Gastrocnemius medialis (tissue), 4 donors: ENCODE results near the gene HTR1E. TPM values are rescaled to one million over a fixed set of nuclear protein-coding genes. Genes with fewer than 3 reads are reported as not detected.

Source experiments
- ATAC-seq, 2 donors: fragments of 150-250 bp; one replicate each; pipeline ENCODE4 v1.9.1; 2016
- DNase-seq, 2 donors: peaks; one replicate each; pipeline ENCODE4 v3.0.0-alpha.2; 2019
- H3K27ac ChIP-seq, 4 donors: fragments of 200-600 bp; sonication (generic); 1 replicate in 1 of 4; 2 replicates in 3 of 4; pipeline ENCODE4 v1.5.1; 2016 to 2018; ENCODE audit warnings: mild to moderate bottlenecking in 2 of 4, moderate library complexity in 1 of 4
- H3K27me3 ChIP-seq, 3 donors: fragments of 200-600 bp; sonication (generic) in 2 of 3; 1 replicate in 1 of 3; 2 replicates in 2 of 3; pipeline versions ENCODE4 v1.5.1 to v1.6.0; 2016 to 2019; ENCODE audit warnings: mild to moderate bottlenecking in 1 of 3, moderate library complexity in 1 of 3
- H3K36me3 ChIP-seq, 2 donors: fragments of 200-600 bp; sonication (generic) in 1 of 2; one replicate each; pipeline ENCODE4 v1.5.1; 2017 to 2018
- H3K4me1 ChIP-seq, 2 donors: fragments of 200-600 bp; sonication (generic) in 1 of 2; one replicate each; pipeline ENCODE4 v1.5.1; 2016 to 2017; ENCODE audit warnings: mild to moderate bottlenecking in 2 of 2
- H3K4me3 ChIP-seq, 4 donors: fragments of 200-600 bp; sonication (generic) in 3 of 4; 1 replicate in 1 of 4; 2 replicates in 3 of 4; pipeline ENCODE4 v1.5.1; 2016 to 2019; ENCODE audit warnings: mild to moderate bottlenecking in 2 of 4
- H3K9me3 ChIP-seq, 3 donors: fragments of 200-600 bp; sonication (generic) in 2 of 3; 1 replicate in 1 of 3; 2 replicates in 2 of 3; pipeline ENCODE4 v1.5.1; 2016 to 2019
- POLR2A ChIP-seq, 2 donors: fragments of 450-650 bp; IDR thresholded peaks; one replicate each; pipeline ENCODE4 v1.6.1; 2017; ENCODE audit warnings: antibody characterized with exemption in 2 of 2, mild to moderate bottlenecking in 2 of 2, moderate library complexity in 2 of 2
- in situ Hi-C, 4 donors: fragments of 200-750 bp; cut with MboI; loops; one replicate each; pipeline versions ENCODE4 v1.15.0 to v1.8.0; 2017; ENCODE audit warnings: low sequenced_read_pairs in 4 of 4
- intact Hi-C: fragments of 100-400 bp; cut with DNase I; formaldehyde crosslinking; loops from one replicate; pipeline ENCODE4 v1.15.1; 2023; ENCODE audit warnings: low total_unique reads
- total RNA-seq, 4 donors: library from RNA; depleted of rRNA; stranded (reverse); fragments of >200 nt; gene quantifications; one replicate each; pipeline versions ENCODE4 v1.1.0 to v1.2.3, GENCODE V29; 2016
- TF ChIP-seq, protein P1 (sequence below), 5 experiments: fragments of 450-650 bp in 3 of 5; fragments of 200-600 bp in 2 of 5; sonication (generic) in 2 of 5; IDR thresholded peaks in 4 of 5; conservative IDR thresholded peaks in 1 of 5; 1 replicate in 4 of 5; 2 replicates in 1 of 5; pipeline ENCODE4 v1.5.1; 2016 to 2019; ENCODE audit warnings: antibody characterized with exemption in 5 of 5, mild to moderate bottlenecking in 3 of 5, moderate library complexity in 3 of 5

HTR1E gene
- total RNA-seq, 4 donors from 2014 or later = not detected

DNA sequence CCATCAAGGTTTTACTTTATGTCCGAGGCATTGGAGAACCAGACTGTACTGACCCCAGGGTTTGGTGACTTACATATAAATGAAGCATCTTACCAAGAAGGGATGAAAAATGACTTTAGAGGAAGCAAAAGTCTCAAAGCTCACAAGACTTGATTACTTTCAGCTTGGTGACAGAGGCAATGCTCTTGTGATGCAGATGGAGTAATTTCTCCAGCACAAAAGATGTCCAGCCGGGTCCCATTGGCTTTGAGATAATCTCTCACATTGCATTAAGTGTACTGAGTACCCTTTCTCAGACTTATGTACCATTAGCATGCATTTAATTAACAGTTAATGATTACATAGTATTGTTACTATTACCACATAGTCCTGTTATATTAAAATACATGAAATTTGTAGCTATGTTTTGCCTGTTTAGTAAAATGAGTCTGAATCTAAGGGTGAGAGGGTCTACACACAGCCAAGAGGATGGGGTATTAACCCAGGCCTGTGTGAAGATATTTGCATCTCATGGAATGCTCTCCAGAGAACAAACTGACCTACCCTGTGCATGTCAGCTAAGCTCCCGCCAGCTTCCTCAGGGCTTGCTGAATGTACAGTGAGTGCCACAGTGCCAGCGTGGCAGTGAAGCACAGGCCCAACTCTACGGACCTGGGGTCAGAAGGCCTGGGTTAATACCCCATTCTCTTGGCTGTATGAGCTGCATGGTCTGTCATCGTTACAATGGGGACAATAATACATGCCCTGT lies 5.6 kb downstream of the HTR1E start:
- Histone ChIP-seq H3K4me3 (no peak overlapping the region), H3K36me3 (no peaks in the 10 kb centered on the region), H3K27ac (no peak overlapping the region), H3K4me1 (no peaks in the 10 kb centered on the region), H3K27me3 (peaks cover 3 to 6% (median 5%) of the 10 kb centered on the region in 3 donors), H3K9me3 (no peaks in the 10 kb centered on the region)
- TF ChIP-seq, protein P1, sequence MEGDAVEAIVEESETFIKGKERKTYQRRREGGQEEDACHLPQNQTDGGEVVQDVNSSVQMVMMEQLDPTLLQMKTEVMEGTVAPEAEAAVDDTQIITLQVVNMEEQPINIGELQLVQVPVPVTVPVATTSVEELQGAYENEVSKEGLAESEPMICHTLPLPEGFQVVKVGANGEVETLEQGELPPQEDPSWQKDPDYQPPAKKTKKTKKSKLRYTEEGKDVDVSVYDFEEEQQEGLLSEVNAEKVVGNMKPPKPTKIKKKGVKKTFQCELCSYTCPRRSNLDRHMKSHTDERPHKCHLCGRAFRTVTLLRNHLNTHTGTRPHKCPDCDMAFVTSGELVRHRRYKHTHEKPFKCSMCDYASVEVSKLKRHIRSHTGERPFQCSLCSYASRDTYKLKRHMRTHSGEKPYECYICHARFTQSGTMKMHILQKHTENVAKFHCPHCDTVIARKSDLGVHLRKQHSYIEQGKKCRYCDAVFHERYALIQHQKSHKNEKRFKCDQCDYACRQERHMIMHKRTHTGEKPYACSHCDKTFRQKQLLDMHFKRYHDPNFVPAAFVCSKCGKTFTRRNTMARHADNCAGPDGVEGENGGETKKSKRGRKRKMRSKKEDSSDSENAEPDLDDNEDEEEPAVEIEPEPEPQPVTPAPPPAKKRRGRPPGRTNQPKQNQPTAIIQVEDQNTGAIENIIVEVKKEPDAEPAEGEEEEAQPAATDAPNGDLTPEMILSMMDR (IDR thresholded peaks at IDR 0.05 in 4 of 5, conservative IDR thresholded peaks at IDR 0.05 in 1 of 5) = no peak
- TF ChIP-seq POLR2A (IDR thresholded peaks at IDR 0.05) = no peak
- ATAC-seq (no peak), DNase-seq (no peak)
- in situ Hi-C loops (no loop called here), intact Hi-C loops (no loop called here)

DNA sequence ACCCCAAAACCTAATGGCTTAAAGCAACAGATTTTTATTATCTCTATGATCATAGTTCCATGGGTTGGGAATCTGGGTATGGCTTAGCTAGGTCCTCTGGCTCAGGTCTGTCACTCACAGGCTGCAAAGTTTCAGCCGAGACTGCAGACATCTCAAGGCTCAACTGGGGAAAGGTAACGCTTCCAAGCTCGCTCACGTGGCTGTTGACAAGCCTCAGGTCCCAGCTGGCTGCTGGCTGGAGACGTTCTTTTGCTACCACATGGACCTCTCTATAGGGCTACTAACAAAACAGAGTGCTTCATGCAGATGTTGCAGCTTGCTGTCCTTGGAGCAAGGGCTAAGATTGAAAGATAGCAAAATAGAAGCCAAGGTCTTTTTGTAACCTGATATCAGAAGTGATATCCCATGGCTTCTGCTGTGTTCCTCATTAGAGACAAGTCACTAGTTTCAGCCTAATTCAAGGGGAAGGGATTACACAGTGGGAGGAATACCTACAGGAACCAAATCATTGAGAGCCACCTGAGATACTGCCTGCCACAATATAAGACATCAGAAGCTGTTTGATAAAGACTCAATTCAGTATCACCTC lies 6.6 kb downstream of the HTR1E start:
- no peak for DNase-seq
- no peak overlapping the region for H3K27ac ChIP-seq
- no peaks in the 10 kb centered on the region for H3K4me1 ChIP-seq
- no peak for TF ChIP-seq POLR2A (IDR thresholded peaks at IDR 0.05)
- TF ChIP-seq, protein P1 (IDR thresholded peaks at IDR 0.05 in 4 of 5, conservative IDR thresholded peaks at IDR 0.05 in 1 of 5) = no peak
- H3K9me3 ChIP-seq = no peaks in the 10 kb centered on the region
- H3K36me3 ChIP-seq = no peaks in the 10 kb centered on the region
- intact Hi-C loops = no loop called here
- no peaks in the 10 kb centered on the region for H3K27me3 ChIP-seq
- no peak for ATAC-seq
- H3K4me3 ChIP-seq = no peak overlapping the region
- in situ Hi-C loops = no loop called here

DNA sequence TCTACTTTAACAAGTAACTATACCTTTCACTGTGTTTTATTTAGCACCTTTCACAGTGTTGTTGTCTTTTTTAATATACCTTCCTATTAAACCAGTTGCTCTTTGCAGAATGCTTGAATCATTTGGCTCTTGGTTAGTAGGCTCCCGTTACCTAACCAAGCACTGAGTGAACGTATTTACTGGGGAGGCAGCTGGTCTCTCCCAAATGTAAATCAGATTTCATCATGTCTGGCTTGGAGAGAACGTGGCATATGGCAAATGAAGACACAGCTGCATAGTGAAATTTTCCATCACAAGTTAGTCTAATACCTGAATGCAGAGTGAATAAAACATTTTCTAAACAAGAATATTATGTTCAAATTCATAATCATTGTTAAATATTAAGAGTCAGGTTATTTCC lies 12.4 kb downstream of the HTR1E start:
- H3K27me3 ChIP-seq = no peaks in the 10 kb centered on the region
- intact Hi-C loops (no loop called here), in situ Hi-C loops (no loop called here)
- DNase-seq (no peak), ATAC-seq (no peak)
- no peaks in the 10 kb centered on the region for H3K4me1 ChIP-seq
- H3K27ac ChIP-seq = no peak overlapping the region
- H3K36me3 ChIP-seq = no peaks in the 10 kb centered on the region
- H3K9me3 ChIP-seq = no peaks in the 10 kb centered on the region
- H3K4me3 ChIP-seq = no peak overlapping the region
- TF ChIP-seq, protein P1 (IDR thresholded peaks at IDR 0.05 in 4 of 5, conservative IDR thresholded peaks at IDR 0.05 in 1 of 5) = no peak
- TF ChIP-seq POLR2A (IDR thresholded peaks at IDR 0.05) = no peak

DNA sequence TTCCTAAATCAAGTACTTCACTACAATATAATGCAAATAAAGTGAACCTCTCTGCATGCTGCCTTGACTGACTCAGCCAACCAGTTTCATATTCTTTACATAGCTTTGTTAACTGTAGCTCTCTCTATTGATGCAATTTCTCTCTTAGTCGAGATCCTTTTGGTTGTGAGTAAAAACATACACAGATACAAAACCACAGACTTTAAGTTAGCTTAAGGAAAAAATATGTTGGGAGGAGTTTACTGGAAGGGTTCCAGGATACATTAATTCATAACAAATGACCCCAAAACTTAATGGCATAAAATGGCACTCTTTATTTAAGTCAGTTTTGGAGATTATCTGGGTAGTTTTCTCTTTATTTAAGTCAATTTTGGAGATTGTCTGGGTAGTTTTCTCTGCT lies 15.7 kb downstream of the HTR1E start:
- TF ChIP-seq, protein P1 (IDR thresholded peaks at IDR 0.05 in 4 of 5, conservative IDR thresholded peaks at IDR 0.05 in 1 of 5) = no peak
- no peak for TF ChIP-seq POLR2A (IDR thresholded peaks at IDR 0.05)
- ATAC-seq (no peak), DNase-seq (no peak)
- in situ Hi-C loops (no loop called here), intact Hi-C loops (no loop called here)
- no peaks in the 10 kb centered on the region for H3K9me3 ChIP-seq
- H3K36me3 ChIP-seq = no peaks in the 10 kb centered on the region
- no peak overlapping the region for H3K4me3 ChIP-seq
- no peaks in the 10 kb centered on the region for H3K4me1 ChIP-seq
- H3K27me3 ChIP-seq = no peaks in the 10 kb centered on the region
- H3K27ac ChIP-seq = no peak overlapping the region
